AG10803 (cell line): ENCODE results near the gene SLC7A4.

Experiments used
- DNase-seq: peaks from one replicate; pipeline ENCODE4 v3.0.0; 2010; ENCODE audit warnings: low read depth
- H3K4me3 ChIP-seq: 2 replicates; pipeline ENCODE4 v1.5.1; 2011; ENCODE audit warnings: mild to moderate bottlenecking, low read length, control low read depth
- TF ChIP-seq, protein P1 (sequence below): conservative IDR thresholded peaks from 2 replicates; pipeline ENCODE4 v1.5.1; 2011; ENCODE audit warnings: mild to moderate bottlenecking, low read length, control low read depth, inconsistent platforms

Gene SLC7A4

DNA sequence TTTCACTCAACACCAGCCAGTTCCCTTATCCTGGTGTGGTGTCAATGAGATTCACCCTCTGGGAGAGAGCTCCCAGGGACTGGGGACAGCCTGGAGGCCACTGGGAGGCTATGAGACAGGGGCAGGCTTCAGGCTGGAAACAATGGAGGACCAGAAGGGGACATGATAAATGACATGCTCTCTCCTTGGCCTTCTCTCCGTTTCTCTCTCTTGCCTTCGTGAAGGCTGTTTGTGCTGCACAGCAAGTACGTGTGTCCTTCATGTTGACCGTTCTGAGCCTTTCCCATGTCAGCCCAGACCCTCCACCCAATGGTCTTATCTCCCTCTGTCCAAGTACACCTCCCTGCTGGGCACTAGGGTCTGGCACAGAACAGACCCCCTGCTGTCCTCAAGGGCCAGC lies 51.8 kb downstream of the SLC7A4 start:
- TF ChIP-seq, protein P1, sequence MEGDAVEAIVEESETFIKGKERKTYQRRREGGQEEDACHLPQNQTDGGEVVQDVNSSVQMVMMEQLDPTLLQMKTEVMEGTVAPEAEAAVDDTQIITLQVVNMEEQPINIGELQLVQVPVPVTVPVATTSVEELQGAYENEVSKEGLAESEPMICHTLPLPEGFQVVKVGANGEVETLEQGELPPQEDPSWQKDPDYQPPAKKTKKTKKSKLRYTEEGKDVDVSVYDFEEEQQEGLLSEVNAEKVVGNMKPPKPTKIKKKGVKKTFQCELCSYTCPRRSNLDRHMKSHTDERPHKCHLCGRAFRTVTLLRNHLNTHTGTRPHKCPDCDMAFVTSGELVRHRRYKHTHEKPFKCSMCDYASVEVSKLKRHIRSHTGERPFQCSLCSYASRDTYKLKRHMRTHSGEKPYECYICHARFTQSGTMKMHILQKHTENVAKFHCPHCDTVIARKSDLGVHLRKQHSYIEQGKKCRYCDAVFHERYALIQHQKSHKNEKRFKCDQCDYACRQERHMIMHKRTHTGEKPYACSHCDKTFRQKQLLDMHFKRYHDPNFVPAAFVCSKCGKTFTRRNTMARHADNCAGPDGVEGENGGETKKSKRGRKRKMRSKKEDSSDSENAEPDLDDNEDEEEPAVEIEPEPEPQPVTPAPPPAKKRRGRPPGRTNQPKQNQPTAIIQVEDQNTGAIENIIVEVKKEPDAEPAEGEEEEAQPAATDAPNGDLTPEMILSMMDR, result no peak

DNA sequence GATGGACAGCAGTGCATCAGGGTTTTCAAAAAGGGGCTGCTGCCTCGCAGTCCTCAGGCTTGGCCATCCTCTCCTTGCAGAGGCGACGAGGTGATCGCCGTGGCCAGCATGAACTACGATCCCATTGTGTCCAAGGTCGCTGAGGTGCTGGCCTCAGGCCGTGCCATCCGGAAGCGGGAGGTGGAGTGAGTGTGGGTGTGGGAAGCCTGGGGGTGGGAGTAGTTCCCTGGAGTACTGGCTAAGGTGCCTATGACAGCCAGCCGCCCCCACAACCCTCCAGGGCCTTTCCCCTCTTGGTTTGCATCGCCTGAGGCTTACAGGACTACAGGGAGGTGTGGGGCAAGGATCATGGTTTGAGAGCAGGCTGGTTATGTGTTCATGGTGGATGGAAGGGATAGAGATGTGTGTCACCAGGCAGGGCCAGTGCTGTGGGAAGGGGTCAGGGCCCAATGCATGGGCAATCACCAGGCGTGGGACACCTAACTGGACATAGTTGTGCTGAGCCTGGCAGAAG lies 52.4 kb downstream of the SLC7A4 start:
- TF ChIP-seq, protein P1, result no peak
- DNase-seq, result no peak
- peak overlapping the region; percentile 22 for H3K4me3 ChIP-seq

More for the DNA sequence above, 51.8 kb downstream of the SLC7A4 start:
- DNase-seq, result no peak
- no peak overlapping the region for H3K4me3 ChIP-seq

DNA sequence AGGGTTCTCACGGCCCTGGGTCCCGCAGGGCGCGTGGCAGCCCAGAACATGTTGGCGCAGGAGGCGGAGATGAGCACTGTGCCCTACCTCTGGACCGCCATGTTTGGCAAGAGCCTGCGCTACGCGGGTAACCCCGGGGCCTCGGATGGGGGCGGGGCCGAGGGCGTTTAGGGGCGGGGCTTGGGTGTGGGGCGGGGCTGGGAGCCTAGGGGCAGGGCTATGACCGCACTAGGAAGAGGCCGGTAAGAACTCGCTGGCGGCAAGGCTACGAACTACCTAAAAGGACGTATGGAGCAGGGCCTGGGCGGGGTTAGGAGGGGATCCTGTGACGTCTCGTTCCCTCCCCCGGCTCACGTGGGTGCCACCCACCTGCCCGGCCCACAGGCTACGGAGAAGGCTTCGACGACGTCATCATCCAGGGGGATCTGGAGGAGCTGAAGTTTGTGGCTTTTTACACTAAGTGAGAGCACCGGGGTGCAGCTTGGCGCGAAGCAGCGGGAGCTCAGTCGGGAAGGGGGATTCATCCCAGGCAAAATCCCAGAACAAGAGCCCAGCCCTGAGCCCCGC lies 53.0 kb downstream of the SLC7A4 start:
- DNase-seq, result peak; percentile 54
- peak overlapping the region; percentile 22 for H3K4me3 ChIP-seq
- TF ChIP-seq, protein P1, result no peak
